ENCODE measurements around the gene CHCHD3. TPM values are rescaled to one million over a fixed set of nuclear protein-coding genes. Genes with fewer than 3 reads are reported as not detected.

Gene CHCHD3
- total RNA-seq, 2 experiments from 2014 or later, result 21.6 to 21.7 TPM

DNA sequence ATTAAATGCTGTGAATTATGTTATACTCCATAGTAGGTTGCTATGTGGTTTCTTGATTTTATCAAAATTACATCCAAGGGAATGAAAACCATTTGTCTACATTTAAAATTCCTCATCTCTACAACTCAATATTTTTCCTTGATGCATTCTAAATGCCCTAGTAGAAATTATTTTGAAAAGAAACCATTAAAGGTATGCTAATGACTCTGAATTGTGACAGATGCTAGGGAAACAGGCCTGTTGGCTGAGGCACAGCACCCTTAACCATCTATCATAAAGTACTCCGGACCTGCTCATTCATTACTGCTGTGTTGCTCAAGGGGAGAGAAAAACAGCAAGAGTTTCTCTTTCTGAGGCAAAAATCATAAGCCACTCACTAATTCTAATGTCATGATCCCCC, 131.2 kb downstream of the CHCHD3 start:
- Mint-ChIP-seq H3K9me3 (no peaks in the 10 kb centered on the region), H3K4me1 (ENCODE audit: low read depth) (no peaks in the 10 kb centered on the region), H3K27me3 (no peaks in the 10 kb centered on the region), H3K27ac (no peak overlapping the region), H3K36me3 (ENCODE audit: low read depth) (peaks cover 28% of the 10 kb centered on the region), H3K4me3 (no peak overlapping the region)
- ChIA-PET POLR2A (no interaction called here), CTCF (no interaction called here)
- Histone ChIP-seq H3K27ac (ENCODE audit: low read depth in 1 of 2, low read length in 2 of 2) (no peak overlapping the region), H3K4me3 (ENCODE audit: low read length) (no peak overlapping the region), H3K9me3 (ENCODE audit: control insufficient read depth in 1 of 2, insufficient read depth in 1 of 2, low read length in 2 of 2) (no peaks in the 10 kb centered on the region), H3K4me1 (ENCODE audit: insufficient read depth, low read length) (no peaks in the 10 kb centered on the region), H3K27me3 (ENCODE audit: control insufficient read depth in 1 of 2, insufficient read depth in 2 of 2, low read length in 2 of 2) (no peaks in the 10 kb centered on the region), H3K36me3 (ENCODE audit: insufficient read depth, low read length) (no peaks in the 10 kb centered on the region)
- ATAC-seq (ENCODE audit: poor library complexity), result no peak
- TF ChIP-seq, protein P1, sequence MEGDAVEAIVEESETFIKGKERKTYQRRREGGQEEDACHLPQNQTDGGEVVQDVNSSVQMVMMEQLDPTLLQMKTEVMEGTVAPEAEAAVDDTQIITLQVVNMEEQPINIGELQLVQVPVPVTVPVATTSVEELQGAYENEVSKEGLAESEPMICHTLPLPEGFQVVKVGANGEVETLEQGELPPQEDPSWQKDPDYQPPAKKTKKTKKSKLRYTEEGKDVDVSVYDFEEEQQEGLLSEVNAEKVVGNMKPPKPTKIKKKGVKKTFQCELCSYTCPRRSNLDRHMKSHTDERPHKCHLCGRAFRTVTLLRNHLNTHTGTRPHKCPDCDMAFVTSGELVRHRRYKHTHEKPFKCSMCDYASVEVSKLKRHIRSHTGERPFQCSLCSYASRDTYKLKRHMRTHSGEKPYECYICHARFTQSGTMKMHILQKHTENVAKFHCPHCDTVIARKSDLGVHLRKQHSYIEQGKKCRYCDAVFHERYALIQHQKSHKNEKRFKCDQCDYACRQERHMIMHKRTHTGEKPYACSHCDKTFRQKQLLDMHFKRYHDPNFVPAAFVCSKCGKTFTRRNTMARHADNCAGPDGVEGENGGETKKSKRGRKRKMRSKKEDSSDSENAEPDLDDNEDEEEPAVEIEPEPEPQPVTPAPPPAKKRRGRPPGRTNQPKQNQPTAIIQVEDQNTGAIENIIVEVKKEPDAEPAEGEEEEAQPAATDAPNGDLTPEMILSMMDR (IDR thresholded peaks at IDR 0.05), result no peak
- no peak for DNase-seq
- intact Hi-C loops (cut with DNase I, micrococcal nuclease), result no loop called here

DNA sequence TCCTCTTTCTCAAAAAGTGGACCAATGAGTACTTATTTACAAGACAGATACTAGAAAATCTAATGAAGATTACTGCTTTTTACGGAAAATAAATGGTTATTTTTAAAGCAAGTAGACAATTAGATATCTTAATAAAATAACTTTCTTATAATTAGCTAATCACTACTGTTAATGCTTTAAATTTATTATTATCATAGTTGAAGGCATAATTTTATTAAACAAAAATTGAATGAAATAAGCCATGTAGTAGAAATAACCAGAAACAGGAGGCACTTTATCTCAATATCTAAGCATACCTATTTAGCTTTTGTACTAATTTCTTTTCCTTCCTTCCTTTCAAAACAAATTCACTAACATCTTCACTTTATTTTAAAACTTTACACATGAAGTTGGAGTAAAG, 134.9 kb downstream of the CHCHD3 start:
- no peak for ATAC-seq (ENCODE audit: poor library complexity)
- CTCF ChIA-PET, result no interaction called here
- no peaks in the 10 kb centered on the region for H3K4me1 ChIP-seq (ENCODE audit: insufficient read depth, low read length)
- no peak overlapping the region for H3K27ac ChIP-seq (ENCODE audit: low read depth in 1 of 2, low read length in 2 of 2)
- Mint-ChIP-seq H3K4me1 (ENCODE audit: low read depth) (no peaks in the 10 kb centered on the region), H3K9me3 (no peaks in the 10 kb centered on the region), H3K36me3 (ENCODE audit: low read depth) (peaks cover 14% of the 10 kb centered on the region), H3K27ac (no peak overlapping the region), H3K27me3 (no peaks in the 10 kb centered on the region), H3K4me3 (no peak overlapping the region)
- H3K9me3 ChIP-seq (ENCODE audit: control insufficient read depth in 1 of 2, insufficient read depth in 1 of 2, low read length in 2 of 2), result no peaks in the 10 kb centered on the region
- no peak overlapping the region for H3K4me3 ChIP-seq (ENCODE audit: low read length)
- intact Hi-C loops (cut with DNase I, micrococcal nuclease), result no loop called here
- DNase-seq, result no peak
- POLR2A ChIA-PET, result no interaction called here
- TF ChIP-seq, protein P1 (IDR thresholded peaks at IDR 0.05), result no peak
- no peaks in the 10 kb centered on the region for H3K36me3 ChIP-seq (ENCODE audit: insufficient read depth, low read length)
- no peaks in the 10 kb centered on the region for H3K27me3 ChIP-seq (ENCODE audit: control insufficient read depth in 1 of 2, insufficient read depth in 2 of 2, low read length in 2 of 2)

DNA sequence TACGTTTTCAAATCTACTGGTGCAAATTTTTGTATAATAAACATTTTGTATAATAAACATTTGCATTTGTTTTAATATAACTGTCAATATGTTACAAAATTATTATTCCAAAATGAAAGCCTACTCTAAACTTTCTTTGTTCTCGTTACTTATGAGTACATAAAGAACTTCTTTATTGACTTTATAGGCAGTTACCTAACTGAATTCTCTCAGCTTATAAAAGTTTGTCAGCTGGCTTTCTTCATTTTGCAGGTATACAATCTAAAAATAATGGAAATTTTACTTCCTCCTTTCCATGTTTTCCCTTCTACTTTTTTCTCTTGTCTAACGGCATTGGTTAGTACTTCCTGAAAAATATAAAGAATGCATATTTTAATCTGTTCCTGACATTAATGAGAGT, 137.1 kb downstream of the CHCHD3 start:
- H3K27ac Mint-ChIP-seq, result no peak overlapping the region
- H3K4me3 Mint-ChIP-seq, result no peak overlapping the region
- TF ChIP-seq, protein P1 (IDR thresholded peaks at IDR 0.05), result no peak
- H3K9me3 Mint-ChIP-seq, result no peaks in the 10 kb centered on the region
- intact Hi-C loops (cut with DNase I, micrococcal nuclease), result no loop called here
- Histone ChIP-seq H3K27me3 (ENCODE audit: control insufficient read depth in 1 of 2, insufficient read depth in 2 of 2, low read length in 2 of 2) (no peaks in the 10 kb centered on the region), H3K4me1 (ENCODE audit: insufficient read depth, low read length) (no peaks in the 10 kb centered on the region), H3K9me3 (ENCODE audit: control insufficient read depth in 1 of 2, insufficient read depth in 1 of 2, low read length in 2 of 2) (no peaks in the 10 kb centered on the region), H3K4me3 (ENCODE audit: low read length) (no peak overlapping the region), H3K27ac (ENCODE audit: low read depth in 1 of 2, low read length in 2 of 2) (no peak overlapping the region), H3K36me3 (ENCODE audit: insufficient read depth, low read length) (no peaks in the 10 kb centered on the region)
- peaks cover 19% of the 10 kb centered on the region for H3K36me3 Mint-ChIP-seq (ENCODE audit: low read depth)
- ChIA-PET CTCF (no interaction called here), POLR2A (interaction anchor here (0.6 kb wide), 1 partner anchor 1033 kb away, joined by 3 read pairs; no protein-coding TSS in a partner anchor)
- no peak for ATAC-seq (ENCODE audit: poor library complexity)
- H3K27me3 Mint-ChIP-seq, result no peaks in the 10 kb centered on the region
- H3K4me1 Mint-ChIP-seq (ENCODE audit: low read depth), result no peaks in the 10 kb centered on the region
- DNase-seq, result no peak
